Stimulated activated CD4-positive, alpha-beta T cell treated with anti-CD3 and anti-CD28 coated beads, Interleukin-1b, Interleukin-23, amount 100 ng/mL, for 24 hours (primary cell): Measurements from ENCODE around the gene SPDYE3.
"Not testable (repeated sequence)": the region's sequence is repeated elsewhere in the genome, so short reads cannot be mapped to it uniquely, and the experiment has no call there.

Source experiments
- DNase-seq, 4 experiments: peaks; one replicate each; pipeline ENCODE4 v3.0.0-alpha.2; 2020; ENCODE audit warnings: low read depth in 4 of 4, low spot score in 1 of 4

Gene SPDYE3

GRCh38 chr7:100348805-100349204 is 41.3 kb downstream of the SPDYE3 start:
- no peak for DNase-seq

- DNase-seq: no peak
Measured at GRCh38 chr7:100349757-100350156, 42.3 kb downstream of the SPDYE3 start.

GRCh38 chr7:100351657-100352058 is 44.2 kb downstream of the SPDYE3 start:
- DNase-seq: no peak

- not testable (repeated sequence) for DNase-seq
Measured at GRCh38 chr7:100352230-100352781, 44.8 kb downstream of the SPDYE3 start.

GRCh38 chr7:100352984-100353684 is 45.6 kb downstream of the SPDYE3 start:
- no peak for DNase-seq

- no peak for DNase-seq
Measured at GRCh38 chr7:100353685-100354330, 46.3 kb downstream of the SPDYE3 start.

- DNase-seq: no peak
Measured at GRCh38 chr7:100356416-100357068, 49.0 kb downstream of the SPDYE3 start.

GRCh38 chr7:100357131-100357561 is 49.6 kb downstream of the SPDYE3 start:
- no peak for DNase-seq

GRCh38 chr7:100358027-100358856 is 50.7 kb downstream of the SPDYE3 start, which contains the start of gene PILRB:
TSS of gene PILRB (plus strand) at chr7:100358117. CDS start at chr7:100358303, 186 bp downstream.
- DNase-seq: no peak

GRCh38 chr7:100358857-100359212 is 51.3 kb downstream of the SPDYE3 start:
- no peak for DNase-seq

- DNase-seq: no peak
Measured at GRCh38 chr7:100360135-100360854, 52.8 kb downstream of the SPDYE3 start.

GRCh38 chr7:100363098-100363497 is 55.6 kb downstream of the SPDYE3 start:
- DNase-seq: no peak

- not testable (repeated sequence) for DNase-seq
Measured at GRCh38 chr7:100363797-100364196, 56.3 kb downstream of the SPDYE3 start.

GRCh38 chr7:100364480-100364879 is 57.0 kb downstream of the SPDYE3 start:
- DNase-seq: no peak

- not testable (repeated sequence) for DNase-seq
Measured at GRCh38 chr7:100365998-100366367, 58.5 kb downstream of the SPDYE3 start.

- no peak for DNase-seq
Measured at GRCh38 chr7:100366411-100367250, 59.1 kb downstream of the SPDYE3 start.

- no peak for DNase-seq
Measured at GRCh38 chr7:100367251-100367620, 59.7 kb downstream of the SPDYE3 start.

- DNase-seq: no peak
Measured at GRCh38 chr7:100367676-100368613, 60.4 kb downstream of the SPDYE3 start.
